Measurements from ENCODE around the gene MTF1.
"Not testable (repeated sequence)": the region's sequence is repeated elsewhere in the genome, so short reads cannot be mapped to it uniquely, and the experiment has no call there.

MTF1 gene

DNA sequence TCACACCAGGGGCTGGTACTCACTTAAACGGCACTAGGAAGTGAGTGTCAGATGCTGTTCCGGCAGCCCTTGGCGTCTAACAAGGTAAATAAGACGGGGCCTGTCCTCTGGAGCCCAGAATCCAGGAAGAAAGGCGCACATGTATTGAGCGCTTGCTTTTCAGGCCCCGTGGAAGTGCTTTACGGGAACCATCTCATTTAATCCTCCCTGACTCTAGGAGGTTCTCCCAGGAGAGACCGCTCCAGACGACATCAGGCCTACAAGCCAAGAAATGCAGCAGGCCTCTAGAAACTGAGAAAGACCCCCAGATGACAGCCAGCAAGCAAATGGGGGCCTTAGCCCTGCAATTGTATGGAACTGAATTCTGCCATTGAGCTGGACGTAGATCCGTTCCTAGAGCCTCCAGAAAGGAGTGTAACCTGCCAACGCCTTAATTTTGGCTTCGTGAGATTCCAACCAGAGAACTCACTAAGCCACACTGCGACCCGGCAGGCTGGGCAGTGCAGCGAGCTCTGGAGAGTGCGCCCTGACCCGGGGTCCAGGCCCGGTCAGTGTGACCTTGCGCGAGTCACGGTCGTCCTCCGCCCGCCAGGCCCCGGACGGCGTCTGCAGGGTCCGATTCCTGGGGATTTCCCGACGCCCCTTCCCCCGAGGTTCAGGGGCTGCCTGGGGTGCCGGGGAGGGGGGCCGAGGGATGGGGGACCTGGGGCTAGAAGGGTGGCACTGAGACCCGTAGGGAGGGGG, 66.3 kb downstream of the MTF1 start:
- no peak for DNase-seq (ENCODE audit: low read depth)

GRCh38 chr1:37782491-37782890, 76.9 kb downstream of the MTF1 start:
- DNase-seq (ENCODE audit: low read depth) = no peak

GRCh38 chr1:37778654-37779053, 80.7 kb downstream of the MTF1 start:
- no peak for DNase-seq (ENCODE audit: low read depth)

DNA sequence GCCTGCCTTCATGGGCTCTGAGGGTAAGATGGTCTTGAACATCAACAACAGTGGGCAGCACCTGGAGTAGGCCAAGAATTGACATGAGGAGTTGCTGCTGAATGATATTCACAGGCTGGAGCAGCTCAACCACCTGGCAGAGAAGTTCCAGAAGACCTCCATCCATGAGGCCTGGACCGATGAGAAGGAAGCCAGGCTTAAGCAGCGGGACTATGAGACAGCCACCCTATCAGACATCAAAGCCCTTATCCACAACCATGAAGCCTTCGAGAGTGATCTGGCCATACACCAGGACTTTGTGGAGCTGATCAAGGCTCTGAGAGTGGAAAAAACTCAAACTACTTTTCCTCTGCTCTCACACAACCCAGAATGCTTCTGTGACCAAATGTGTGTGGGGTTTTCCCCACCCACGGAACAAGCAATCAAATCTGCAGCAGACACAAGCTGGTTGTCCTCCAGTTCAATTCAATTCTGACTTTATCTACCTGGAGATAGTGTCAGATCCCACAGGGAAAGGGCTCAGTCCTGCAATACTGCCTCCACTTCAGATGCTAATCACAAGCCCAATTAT, 82.4 kb downstream of the MTF1 start:
- no peak for DNase-seq (ENCODE audit: low read depth)

- not testable (repeated sequence) for DNase-seq (ENCODE audit: low read depth)
Observed at GRCh38 chr1:37771440-37771839, 88.0 kb downstream of the MTF1 start.

GRCh38 chr1:37767488-37767887, 91.9 kb downstream of the MTF1 start:
- DNase-seq (ENCODE audit: low read depth) = no peak

DNA sequence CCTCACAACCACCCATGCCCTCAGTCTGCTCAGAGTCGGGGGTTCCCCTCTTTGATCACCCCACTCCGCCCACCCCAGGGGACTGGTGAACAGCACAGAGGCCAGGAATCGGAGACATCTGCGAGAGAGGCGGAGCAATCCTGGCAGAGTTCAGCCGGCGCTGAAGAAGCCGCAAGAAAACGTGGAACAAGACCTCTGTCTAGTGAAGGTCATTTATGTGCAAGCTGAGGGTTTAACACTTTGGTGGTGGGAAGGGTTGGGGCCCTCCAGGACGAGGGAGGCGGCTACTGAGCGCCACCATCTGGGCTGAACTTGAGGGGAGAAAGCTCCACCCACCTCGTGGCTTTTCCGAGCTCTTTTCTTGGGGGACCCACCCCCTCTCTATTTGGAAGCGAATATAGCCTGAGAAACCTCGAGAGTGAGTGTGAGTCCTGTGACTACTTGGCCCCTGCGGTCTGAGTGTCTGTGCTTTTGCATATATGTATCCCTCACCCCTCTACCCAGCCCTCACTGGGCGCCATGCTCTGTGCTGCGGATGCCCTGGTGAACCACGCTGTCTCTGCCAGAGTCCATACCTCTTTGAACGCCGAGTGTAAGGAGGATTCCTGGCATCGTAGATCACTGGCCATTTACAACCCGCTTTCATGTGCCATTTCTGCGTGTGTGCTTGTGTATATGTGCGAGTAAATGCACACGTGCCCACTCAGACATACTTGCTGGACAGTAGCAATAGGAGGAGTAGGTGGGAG, 93.3 kb downstream of the MTF1 start:
- no peak for DNase-seq (ENCODE audit: low read depth)

DNA sequence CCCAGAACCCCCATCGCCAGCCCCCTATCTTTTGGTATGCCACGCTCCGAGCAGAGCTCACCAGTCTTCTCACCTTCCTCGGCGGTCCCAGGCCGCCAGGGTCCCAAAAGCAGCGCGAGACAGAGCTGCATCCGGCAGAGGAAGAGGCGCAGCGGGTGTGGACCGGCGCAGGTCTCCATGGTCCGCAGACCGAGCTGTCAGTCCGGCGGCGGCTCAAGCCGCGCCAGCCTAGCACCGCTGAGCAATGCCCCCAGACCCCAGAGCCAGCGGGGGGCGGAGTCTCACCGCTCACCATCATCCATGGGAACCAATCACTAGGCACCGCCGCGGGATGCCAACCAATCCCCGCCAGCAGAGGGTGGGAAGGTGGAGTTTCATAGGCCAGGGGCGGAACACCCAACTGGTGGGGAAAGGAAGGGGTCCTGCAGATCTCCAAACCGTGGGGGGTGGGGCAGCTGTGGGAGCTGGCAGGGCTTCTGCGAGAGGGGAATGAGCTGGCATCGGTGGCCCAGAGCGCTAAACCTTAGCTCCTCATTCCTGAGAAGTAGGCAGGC, 94.4 kb downstream of the MTF1 start, which contains the start of gene EPHA10:
EPHA10 (minus strand) TSS at position 233 of the 554 bp plus-strand sequence; CDS start at position 179, 54 bp downstream.
- DNase-seq (ENCODE audit: low read depth) = no peak

GRCh38 chr1:37764414-37764825, 95.0 kb downstream of the MTF1 start:
- DNase-seq (ENCODE audit: low read depth) = peak; percentile 5

DNA sequence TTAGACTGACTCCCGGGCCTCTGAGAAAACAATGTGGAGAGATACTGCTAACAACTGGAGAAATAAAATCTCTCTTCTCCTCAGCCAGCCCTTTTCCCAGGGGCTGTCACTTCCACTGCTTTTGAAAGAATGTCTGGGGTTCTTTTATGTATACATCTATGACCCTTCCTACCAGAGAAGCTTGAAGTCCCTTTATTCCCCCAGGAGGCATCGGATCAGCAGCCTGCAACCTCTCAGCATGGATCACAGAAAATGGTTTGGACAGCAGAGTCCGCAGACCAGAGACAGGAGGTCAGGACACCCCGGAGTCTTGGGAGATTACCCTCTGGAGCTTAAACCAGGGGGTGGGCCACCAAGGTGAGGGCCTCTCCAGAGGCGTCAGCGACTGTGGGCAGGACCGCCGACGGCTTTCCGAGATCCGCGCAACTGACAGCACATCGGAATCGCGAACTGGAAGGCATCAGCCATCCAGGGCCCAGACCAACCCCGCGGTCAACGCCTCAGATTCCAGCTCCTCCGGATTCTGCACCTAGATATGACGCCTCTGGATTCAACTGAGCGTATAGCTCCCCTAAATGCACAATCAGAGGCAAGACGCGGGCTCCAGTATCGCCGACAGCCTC, 95.5 kb downstream of the MTF1 start:
- no peak for DNase-seq (ENCODE audit: low read depth)

DNA sequence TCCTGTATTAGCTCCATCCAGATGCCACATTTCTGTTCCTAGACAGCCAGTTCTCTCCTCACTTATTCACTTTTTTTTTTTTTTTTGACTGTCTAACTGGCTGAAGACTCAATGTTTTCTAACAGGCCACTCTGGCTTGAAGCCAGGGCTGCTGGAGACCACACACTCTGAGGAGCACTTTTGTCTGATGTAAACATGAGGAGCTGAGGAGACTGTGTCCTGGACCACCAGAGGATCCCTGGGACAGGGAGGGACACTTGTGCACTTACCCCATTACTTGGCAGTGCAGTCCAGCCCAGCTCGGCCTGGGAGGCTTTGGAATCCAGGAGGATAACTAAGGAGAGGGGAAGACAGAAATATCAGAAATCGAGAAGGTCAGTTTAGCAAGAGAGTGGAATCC, 96.9 kb downstream of the MTF1 start:
- DNase-seq (ENCODE audit: low read depth) = no peak

DNA sequence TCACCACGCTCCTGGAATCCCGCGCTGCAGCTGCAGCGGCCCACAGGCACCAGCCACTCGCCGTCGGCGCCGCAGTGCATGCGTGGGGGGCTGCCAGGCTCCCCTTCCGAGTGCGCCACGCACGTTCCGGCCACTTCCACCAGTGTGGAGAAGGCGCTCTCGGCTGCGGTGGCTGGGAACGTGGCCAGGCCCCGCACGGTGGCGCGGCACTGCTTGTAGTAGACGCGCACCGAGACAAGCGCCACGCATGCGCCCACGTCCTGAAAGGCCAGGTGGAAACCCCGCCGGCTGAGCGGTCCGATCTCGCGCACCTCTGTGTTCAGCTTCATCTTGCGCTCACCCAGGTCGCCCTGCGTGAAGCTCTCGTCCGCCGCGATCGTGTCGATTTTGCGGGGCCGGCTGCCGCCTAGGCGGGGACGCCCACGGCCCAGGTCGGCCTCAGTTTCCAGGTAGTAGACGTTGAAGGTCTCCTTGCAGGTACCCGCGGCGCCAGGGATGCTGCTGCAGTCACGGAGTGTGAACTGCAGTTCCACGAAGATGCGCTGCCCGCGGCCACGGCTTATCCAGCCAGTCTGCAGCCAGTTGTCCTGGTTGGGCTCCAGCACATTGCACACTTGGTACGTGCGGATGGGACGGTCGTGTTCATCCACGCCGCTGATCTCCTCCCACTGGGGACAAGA, 97.8 kb downstream of the MTF1 start:
- no peak for DNase-seq (ENCODE audit: low read depth)

Measured in fibroblast of the conjunctiva (primary cell).